DMS114 treated with DMSO at 0.1 percent for 48 hours (cell line): ENCODE measurements around the gene CEP55.
A peak's percentile ranks its signal among the peaks of the same experiment; 100 is the strongest.
"Not testable (repeated sequence)": the region's sequence is repeated elsewhere in the genome, so short reads cannot be mapped to it uniquely, and the experiment has no call there.

Experiments
- DNase-seq: peaks from one replicate; lab custom pipeline; 2025; ENCODE audit not compliant: unreplicated experiment; lab: John Stamatoyannopoulos, UW

CEP55 gene

DNA sequence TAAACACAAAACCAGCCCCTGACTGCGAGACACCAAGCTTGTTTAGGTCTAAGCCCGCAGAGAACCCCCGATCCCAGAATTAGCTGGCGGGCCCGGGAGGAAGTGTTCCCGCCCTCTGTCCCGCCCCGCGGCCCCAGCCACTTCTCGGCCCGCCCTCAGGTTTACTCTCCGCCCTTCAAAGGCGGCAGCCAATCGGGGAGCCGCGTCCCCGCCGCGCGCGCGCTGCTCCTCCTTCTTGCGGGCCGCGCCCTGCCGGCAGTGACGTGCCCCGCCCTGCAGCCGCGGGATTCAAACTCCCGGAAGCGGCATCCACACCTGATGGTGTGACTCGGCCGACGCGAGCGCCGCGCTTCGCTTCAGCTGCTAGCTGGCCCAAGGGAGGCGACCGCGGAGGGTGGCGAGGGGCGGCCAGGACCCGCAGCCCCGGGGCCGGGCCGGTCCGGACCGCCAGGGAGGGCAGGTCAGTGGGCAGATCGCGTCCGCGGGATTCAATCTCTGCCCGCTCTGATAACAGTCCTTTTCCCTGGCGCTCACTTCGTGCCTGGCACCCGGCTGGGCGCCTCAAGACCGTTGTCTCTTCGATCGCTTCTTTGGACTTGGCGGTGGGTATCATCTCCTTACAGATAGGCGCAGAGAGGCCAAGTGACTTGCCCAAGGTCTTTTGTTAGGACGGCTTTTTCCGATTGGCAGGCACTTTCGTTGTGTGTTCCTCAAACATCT, at the start of gene CEP55:
TSS of gene CEP55 (plus strand) at position 291 of the 720 bp plus-strand sequence. CDS start 3,440 bp downstream, outside the sequence.
- peak; percentile 92 for DNase-seq

DNA sequence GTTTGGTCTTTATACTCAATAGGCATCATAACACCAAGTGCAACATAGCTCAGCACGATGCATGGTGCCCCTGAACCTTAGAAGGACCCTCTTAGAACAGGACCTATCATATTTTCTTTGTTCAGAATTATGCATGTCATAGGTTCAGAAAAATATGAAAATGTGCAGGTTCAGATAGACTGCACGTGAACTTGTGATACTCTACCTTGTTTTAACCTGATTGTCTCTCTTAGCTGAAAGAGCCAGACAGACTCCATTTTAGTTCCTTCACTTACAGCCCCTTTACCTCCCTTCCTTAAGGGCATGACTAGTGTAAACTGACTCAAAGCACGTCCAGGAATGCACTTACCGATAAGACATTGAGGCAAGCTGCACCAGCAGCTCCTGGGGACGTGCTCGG, 49.4 kb upstream of the CEP55 start:
- no peak for DNase-seq

- DNase-seq = no peak
These were observed 48.4 kb upstream of the CEP55 start for GRCh38 chr10:93447970-93448369.

DNA sequence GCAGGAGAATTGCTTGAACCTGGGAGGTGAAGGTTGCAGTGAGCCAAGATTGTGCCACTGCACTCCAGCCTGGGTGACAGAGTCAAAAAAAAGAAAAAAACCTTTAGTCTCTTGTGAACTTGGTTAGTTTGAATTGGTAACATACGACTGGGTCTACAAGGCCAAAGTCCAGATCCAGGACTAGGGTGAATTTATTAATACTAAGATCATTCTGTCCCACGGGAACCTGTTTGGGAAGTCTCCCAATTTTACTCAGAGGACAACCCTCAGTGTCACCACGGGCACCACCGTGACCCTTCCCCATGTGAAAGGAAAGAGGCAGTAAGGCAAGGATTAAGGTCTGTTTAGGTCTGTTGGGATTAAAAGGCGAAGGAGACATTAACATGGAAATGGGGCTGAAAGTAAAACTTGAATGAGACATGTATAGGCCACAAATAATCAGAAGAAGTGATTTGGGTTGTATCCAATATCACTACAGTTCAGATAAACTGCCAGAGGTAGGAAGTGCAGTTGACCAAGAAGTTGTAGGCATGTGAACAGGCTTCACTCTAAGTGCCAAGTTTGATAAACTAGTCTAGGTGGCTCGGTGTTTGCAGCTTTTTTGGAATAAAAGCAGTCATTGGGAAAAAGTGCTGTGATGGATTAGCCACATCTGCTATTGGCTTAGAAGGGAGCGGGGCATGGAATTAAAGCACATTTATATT, 45.0 kb upstream of the CEP55 start:
- no peak for DNase-seq

- DNase-seq = no peak
These were observed 44.3 kb upstream of the CEP55 start for GRCh38 chr10:93452143-93452542.

DNA sequence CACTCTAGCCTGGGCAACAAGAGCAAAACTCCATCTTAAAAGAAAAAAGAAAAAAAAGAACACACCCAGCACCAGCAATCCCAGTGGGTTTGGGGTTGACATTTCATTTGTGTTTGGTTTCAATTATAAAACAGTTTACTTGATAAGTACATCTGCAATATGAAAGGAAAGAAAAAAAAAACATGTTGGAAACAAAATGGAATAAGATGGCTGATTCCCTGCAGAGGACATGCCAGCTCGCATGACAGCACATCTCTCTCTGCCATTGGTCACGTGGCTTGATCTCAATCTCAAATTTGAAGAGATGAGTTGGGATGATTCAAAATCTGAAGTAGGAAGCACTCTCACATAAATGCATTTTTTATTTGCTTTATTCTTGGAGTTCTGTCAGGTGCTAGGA, 42.3 kb upstream of the CEP55 start:
- no peak for DNase-seq

- DNase-seq = no peak
These were observed 41.7 kb upstream of the CEP55 start for GRCh38 chr10:93454736-93455135.

DNA sequence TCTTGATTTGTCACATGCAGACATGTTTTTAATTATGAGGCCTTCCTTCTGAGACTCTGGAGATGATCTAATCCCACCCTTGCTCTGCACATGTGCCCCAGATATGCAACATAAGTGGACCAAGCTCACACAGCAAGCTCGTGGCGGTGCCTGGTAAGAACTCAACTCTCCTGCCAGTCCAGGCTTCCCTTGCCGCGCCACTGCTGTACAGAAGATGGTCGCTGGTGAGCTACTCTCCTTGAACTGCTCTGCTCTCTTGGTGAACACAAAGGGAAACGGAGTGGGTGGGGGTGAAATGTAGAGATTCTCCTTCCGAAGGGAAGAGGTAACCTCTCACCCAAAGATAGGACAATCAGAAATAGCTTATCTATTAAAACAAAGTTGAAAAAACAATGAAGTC, 39.9 kb upstream of the CEP55 start:
- DNase-seq = no peak

- no peak for DNase-seq
These were observed 38.9 kb upstream of the CEP55 start for GRCh38 chr10:93457511-93457910.

DNA sequence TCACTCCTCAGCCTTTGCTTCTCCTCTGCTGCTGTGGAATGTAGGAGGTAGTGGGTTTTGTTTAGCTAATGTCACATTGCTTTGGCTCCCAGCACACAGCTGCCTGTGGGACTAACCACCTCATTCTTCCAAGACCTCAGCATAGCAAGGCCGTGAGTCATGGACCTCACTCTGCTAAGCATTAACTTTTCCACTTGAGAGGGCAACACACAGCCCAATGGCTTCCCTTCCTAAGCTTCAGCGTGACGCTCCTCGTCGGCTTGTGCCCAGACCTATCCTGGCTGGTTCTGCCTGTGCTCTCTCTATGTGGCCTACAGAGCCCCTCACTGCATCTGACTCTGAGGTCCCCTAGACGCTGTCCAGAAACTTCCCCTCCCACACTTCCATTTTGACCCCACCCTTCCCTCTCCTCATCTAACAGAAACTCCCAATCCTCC, 37.6 kb upstream of the CEP55 start:
- DNase-seq = no peak

DNA sequence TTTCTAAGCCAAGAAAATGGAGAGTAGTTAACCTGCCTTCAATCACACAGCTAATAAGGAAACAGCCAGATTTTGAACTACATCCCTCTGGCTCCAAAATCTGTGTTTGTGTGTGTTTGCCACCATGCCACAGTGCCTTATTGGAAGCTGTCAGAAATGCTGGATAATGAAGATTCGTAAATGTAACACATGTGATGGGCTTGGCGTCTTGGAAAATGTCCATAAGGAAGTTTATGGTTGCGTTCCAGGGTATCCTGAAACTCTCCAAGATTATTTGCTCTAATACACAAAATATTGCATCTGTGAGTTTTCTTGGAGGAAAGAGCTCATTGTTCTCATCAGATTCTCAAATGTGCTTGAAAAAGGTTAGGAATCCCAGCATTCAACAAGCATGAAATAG, 36.9 kb upstream of the CEP55 start:
- DNase-seq = no peak

DNA sequence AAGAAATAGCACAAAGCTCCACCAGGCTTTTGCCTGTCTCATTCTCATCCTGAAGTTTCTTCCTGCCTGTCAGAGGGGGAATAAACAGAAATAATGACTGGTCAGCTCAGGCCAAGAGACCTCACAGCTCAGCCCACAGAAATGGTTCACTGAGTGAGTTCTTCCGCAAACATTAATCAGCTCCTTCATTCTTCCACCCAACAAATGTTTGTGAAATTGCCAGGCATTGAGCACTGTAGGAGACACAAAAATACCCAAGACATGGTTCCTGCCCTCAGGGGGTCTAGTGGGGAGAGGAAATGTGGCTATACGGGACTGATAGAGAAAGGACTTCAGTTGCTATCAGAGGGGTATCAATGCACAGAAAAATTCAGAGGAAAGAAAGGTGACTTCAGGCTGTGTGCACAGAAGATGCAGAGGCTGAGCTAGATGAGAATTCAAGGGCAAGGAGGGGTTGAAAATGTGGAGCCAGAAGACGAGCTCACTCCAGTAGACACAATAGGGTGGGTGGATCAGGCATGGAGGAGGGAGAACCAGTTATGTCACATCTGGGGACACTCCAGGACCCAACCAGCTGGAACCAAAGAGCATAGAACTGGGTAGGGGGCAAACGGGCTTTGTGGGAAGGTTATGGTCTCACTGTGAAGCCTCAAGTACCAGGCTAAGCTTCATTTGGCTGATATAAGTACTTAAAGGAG, 35.2 kb upstream of the CEP55 start:
- no peak for DNase-seq

DNA sequence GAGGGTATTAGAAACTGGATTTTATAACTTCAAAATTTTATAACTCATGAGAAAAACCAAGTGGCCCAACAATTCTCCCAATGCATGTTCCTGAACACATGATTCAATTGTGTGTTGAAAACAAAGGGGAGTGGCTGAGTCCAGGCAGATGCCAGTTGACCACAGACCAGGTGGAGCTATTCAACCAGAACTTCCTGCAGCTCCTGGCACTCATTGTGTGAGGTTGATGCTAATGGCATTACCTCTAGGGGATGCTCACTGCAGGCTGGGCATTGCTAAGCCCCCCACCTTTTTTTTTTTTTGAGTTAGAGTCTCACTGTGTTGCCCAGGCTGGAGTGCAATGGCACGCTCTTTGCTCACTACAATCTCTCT, 34.6 kb upstream of the CEP55 start:
- DNase-seq = no peak

- no peak for DNase-seq
These were observed 34.0 kb upstream of the CEP55 start for GRCh38 chr10:93462371-93462770.

- DNase-seq = no peak
These were observed 33.5 kb upstream of the CEP55 start for GRCh38 chr10:93462881-93463280.

- no peak for DNase-seq
These were observed 32.5 kb upstream of the CEP55 start for GRCh38 chr10:93463723-93464476.

DNA sequence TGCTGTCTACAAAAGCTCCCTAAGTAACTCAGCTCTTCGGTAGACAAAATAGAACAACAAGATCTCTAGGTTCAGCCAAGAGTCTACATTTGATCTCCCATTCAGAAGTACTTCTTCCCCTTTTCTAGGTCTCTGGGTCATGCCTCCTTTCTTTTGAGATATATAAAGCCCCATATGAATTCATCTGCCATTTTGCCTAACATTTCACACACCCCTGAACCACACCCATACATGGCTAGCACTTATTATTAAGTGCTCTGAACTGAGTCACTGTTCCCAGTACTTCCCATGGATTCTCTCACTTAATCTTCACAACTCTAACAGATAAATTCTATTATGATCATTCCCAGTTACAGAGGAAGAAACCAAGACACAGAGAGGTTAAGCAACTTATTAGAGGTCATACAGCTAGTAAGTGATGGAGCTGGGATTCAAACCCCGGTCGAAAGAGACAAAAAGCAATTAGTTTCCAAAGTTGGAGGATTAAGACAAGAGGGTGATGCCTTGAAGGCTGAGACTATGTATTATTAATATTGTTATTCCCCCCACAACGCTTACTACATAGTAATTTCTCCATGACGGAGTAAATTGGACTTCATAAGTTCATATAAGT, 31.5 kb upstream of the CEP55 start:
- no peak for DNase-seq

- DNase-seq = no peak
These were observed 30.4 kb upstream of the CEP55 start for GRCh38 chr10:93465806-93466675.

DNA sequence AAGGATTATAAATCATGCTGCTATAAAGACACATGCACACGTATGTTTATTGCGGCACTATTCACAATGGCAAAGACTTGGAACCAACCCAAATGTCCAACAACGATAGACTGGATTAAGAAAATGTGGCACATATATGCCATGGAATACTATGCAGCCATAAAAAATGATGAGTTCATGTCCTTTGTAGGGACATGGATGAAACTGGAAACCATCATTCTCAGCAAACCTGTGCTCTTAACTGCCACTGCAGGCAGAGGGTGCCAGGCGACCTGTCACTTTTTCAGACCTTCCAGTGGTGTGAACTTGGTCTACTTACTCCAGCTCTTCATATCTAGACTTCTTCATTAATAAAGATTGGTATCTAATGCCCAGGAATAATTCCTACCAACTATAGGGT, 28.8 kb upstream of the CEP55 start:
- DNase-seq = not testable (repeated sequence)
